IPS-15b (cell line): Measurements from ENCODE around the gene NUMA1.

ENCODE experiments used
- H3K27me3 ChIP-seq: one replicate; pipeline ENCODE4 v1.6.1; 2013; ENCODE audit warnings: low read length; ENCODE audit not compliant: control insufficient read depth, insufficient read depth
- H3K36me3 ChIP-seq: one replicate; pipeline ENCODE4 v1.6.1; 2013; ENCODE audit warnings: low read length; ENCODE audit not compliant: control insufficient read depth, insufficient read depth
- H3K4me1 ChIP-seq: one replicate; pipeline ENCODE4 v1.6.1; 2013; ENCODE audit warnings: mild to moderate bottlenecking, low read length; ENCODE audit not compliant: control insufficient read depth, insufficient read depth
- H3K4me3 ChIP-seq: one replicate; pipeline ENCODE4 v1.5.1; 2013; ENCODE audit warnings: low read depth, low read length
- H3K9ac ChIP-seq: one replicate; pipeline ENCODE4 v1.6.1; 2013; ENCODE audit warnings: low read depth, mild to moderate bottlenecking, low read length
- H3K9me3 ChIP-seq: one replicate; pipeline ENCODE4 v1.6.1; 2013; ENCODE audit warnings: mild to moderate bottlenecking, low read length; ENCODE audit not compliant: control insufficient read depth, insufficient read depth

NUMA1 gene

DNA sequence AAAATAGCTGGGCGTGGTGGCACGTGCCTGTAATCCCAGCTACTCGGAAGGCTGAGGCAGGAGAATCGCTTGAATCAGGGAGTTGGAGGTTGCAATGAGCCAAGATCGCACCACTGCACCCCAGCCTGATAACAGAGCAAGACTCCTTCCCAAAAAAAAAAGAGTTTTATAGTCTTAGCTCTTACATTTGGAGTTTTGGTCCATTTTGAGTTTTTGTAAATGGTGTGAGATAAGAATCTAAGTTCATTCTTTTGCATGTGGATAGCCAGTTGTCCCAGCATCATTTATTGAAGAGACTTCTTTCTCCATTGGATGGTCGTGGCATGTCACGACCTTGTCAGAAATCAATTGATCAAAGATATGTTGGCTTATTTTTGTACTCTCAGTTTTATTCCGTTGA is 116.9 kb downstream of the NUMA1 start:
- Histone ChIP-seq H3K36me3 (peaks cover 6% of the 10 kb centered on the region), H3K27me3 (no peaks in the 10 kb centered on the region), H3K4me3 (no peak overlapping the region), H3K4me1 (no peaks in the 10 kb centered on the region), H3K9ac (no peak overlapping the region), H3K9me3 (no peaks in the 10 kb centered on the region)

GRCh38 chr11:71962428-71963038 is 117.8 kb downstream of the NUMA1 start:
- no peak overlapping the region for H3K4me3 ChIP-seq
- H3K36me3 ChIP-seq, result peaks cover 6% of the 10 kb centered on the region
- H3K9me3 ChIP-seq, result no peaks in the 10 kb centered on the region
- H3K27me3 ChIP-seq, result no peaks in the 10 kb centered on the region
- no peak overlapping the region for H3K9ac ChIP-seq
- no peaks in the 10 kb centered on the region for H3K4me1 ChIP-seq

DNA sequence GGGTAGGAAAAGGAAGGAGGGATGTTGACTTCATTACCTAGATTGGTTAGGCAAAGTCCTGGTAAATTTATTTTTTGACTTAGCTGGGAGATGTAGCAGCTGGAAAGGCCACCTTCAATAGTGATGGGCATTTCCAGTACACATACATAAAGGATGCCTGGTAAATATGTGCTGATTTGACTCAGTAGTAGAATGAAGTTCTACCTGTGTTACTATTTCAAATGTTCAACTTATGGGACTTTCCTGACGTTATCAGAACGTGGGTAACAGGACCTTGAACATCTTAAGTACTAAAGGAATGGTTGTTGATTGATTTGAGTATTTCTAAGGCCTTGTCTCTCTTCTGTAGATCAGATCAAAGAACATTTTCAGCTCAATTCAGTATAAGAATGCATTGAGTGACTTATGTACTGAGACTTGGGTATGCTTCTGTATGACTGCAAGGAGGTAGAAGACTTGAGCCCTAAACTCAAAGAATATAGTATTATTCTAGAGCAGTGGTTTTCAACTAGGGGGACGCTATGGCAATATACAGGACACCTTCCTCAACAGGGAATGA is 124.4 kb downstream of the NUMA1 start:
- H3K36me3 ChIP-seq, result no peaks in the 10 kb centered on the region
- H3K4me3 ChIP-seq, result no peak overlapping the region
- H3K4me1 ChIP-seq, result no peaks in the 10 kb centered on the region
- H3K9me3 ChIP-seq, result no peaks in the 10 kb centered on the region
- no peak overlapping the region for H3K9ac ChIP-seq
- no peaks in the 10 kb centered on the region for H3K27me3 ChIP-seq
